ACC112 (cell line): Measurements from ENCODE around the gene FCRL2.

Source experiments
- H2AFZ ChIP-seq: fragments of 200-600 bp; sonication (generic); one replicate; pipeline ENCODE4 v1.6.0; 2017; ENCODE audit warnings: antibody characterized with exemption, low read length; ENCODE audit not compliant: unreplicated experiment
- H3K27ac ChIP-seq: fragments of 200-600 bp; sonication (generic); 2 replicates; pipeline ENCODE4 v1.5.1; 2014; ENCODE audit warnings: low read depth, mild to moderate bottlenecking, antibody characterized with exemption, low read length, moderate library complexity
- H3K27me3 ChIP-seq: fragments of 200-600 bp; sonication (generic); 2 replicates; pipeline ENCODE4 v1.6.1; 2014; ENCODE audit warnings: mild to moderate bottlenecking, antibody characterized with exemption, low read length, moderate library complexity, mixed read lengths; ENCODE audit not compliant: insufficient read depth
- H3K36me3 ChIP-seq: fragments of 200-600 bp; sonication (generic); 2 replicates; pipeline ENCODE4 v1.6.1; 2016; ENCODE audit warnings: mild to moderate bottlenecking, antibody characterized with exemption, low read length, moderate library complexity, mixed read lengths; ENCODE audit not compliant: insufficient read depth
- H3K4me1 ChIP-seq: fragments of 200-600 bp; sonication (generic); one replicate; pipeline ENCODE4 v1.6.1; 2016; ENCODE audit warnings: low read length, mixed read lengths; ENCODE audit not compliant: insufficient read depth, unreplicated experiment, control insufficient read depth
- H3K4me3 ChIP-seq: fragments of 200-600 bp; sonication (generic); 2 replicates; pipeline ENCODE4 v1.5.1; 2014; ENCODE audit warnings: mild to moderate bottlenecking, low read depth, low read length
- H3K79me2 ChIP-seq: fragments of 200-600 bp; sonication (generic); one replicate; pipeline ENCODE4 v1.6.0; 2016; ENCODE audit warnings: low read length; ENCODE audit not compliant: control insufficient read depth, unreplicated experiment, insufficient read depth

The FCRL2 gene

GRCh38 chr1:157711802-157712201, 65.1 kb downstream of the FCRL2 start:
- Histone ChIP-seq H3K79me2 (no peaks in the 10 kb centered on the region), H3K4me1 (no peaks in the 10 kb centered on the region), H2AFZ (no peak overlapping the region), H3K4me3 (no peak overlapping the region), H3K27me3 (no peaks in the 10 kb centered on the region), H3K27ac (no peak overlapping the region), H3K36me3 (no peaks in the 10 kb centered on the region)

GRCh38 chr1:157704878-157705277, 72.1 kb downstream of the FCRL2 start:
- Histone ChIP-seq H3K36me3 (no peaks in the 10 kb centered on the region), H3K79me2 (no peaks in the 10 kb centered on the region), H3K27ac (no peak overlapping the region), H2AFZ (no peak overlapping the region), H3K4me1 (no peaks in the 10 kb centered on the region), H3K27me3 (peaks cover 10% of the 10 kb centered on the region), H3K4me3 (no peak overlapping the region)

- no peak overlapping the region for H3K4me3 ChIP-seq
- no peaks in the 10 kb centered on the region for H3K36me3 ChIP-seq
- H3K4me1 ChIP-seq = no peaks in the 10 kb centered on the region
- no peak overlapping the region for H2AFZ ChIP-seq
- H3K27me3 ChIP-seq = peaks cover 16% of the 10 kb centered on the region
- H3K27ac ChIP-seq = no peak overlapping the region
- no peaks in the 10 kb centered on the region for H3K79me2 ChIP-seq
These were observed 73.0 kb downstream of the FCRL2 start for GRCh38 chr1:157703981-157704380.

GRCh38 chr1:157702308-157702825, 74.6 kb downstream of the FCRL2 start:
- H2AFZ ChIP-seq = no peak overlapping the region
- H3K79me2 ChIP-seq = no peaks in the 10 kb centered on the region
- peaks cover 16% of the 10 kb centered on the region for H3K27me3 ChIP-seq
- H3K27ac ChIP-seq = no peak overlapping the region
- no peaks in the 10 kb centered on the region for H3K4me1 ChIP-seq
- H3K4me3 ChIP-seq = no peak overlapping the region
- H3K36me3 ChIP-seq = no peaks in the 10 kb centered on the region

GRCh38 chr1:157700732-157701131, 76.2 kb downstream of the FCRL2 start, which contains the start of gene FCRL3:
Gene FCRL3 (minus strand): TSS chr1:157700769. CDS start chr1:157700489, 280 bp downstream.
- Histone ChIP-seq H3K27ac (no peak within 1 kb of the TSS), H3K27me3 (peaks cover 16% of the 10 kb centered on the region), H3K4me1 (no peaks in the 10 kb centered on the region), H3K4me3 (no peak within 1 kb of the TSS), H3K36me3 (no peaks in the 10 kb centered on the region), H3K79me2 (no peaks in the 10 kb centered on the region), H2AFZ (no peak within 1 kb of the TSS)

GRCh38 chr1:157700305-157700704, 76.6 kb downstream of the FCRL2 start:
- Histone ChIP-seq H3K36me3 (no peaks in the 10 kb centered on the region), H3K27ac (no peak overlapping the region), H2AFZ (no peak overlapping the region), H3K4me3 (no peak overlapping the region), H3K27me3 (peaks cover 16% of the 10 kb centered on the region), H3K4me1 (no peaks in the 10 kb centered on the region), H3K79me2 (no peaks in the 10 kb centered on the region)

GRCh38 chr1:157697781-157698569, 79.0 kb downstream of the FCRL2 start:
- no peaks in the 10 kb centered on the region for H3K79me2 ChIP-seq
- no peaks in the 10 kb centered on the region for H3K4me1 ChIP-seq
- H3K36me3 ChIP-seq = no peaks in the 10 kb centered on the region
- H3K4me3 ChIP-seq = no peak overlapping the region
- peaks cover 16% of the 10 kb centered on the region for H3K27me3 ChIP-seq
- no peak overlapping the region for H3K27ac ChIP-seq
- H2AFZ ChIP-seq = no peak overlapping the region

GRCh38 chr1:157696966-157697628, 79.8 kb downstream of the FCRL2 start:
- H3K36me3 ChIP-seq = no peaks in the 10 kb centered on the region
- no peak overlapping the region for H3K27ac ChIP-seq
- no peaks in the 10 kb centered on the region for H3K4me1 ChIP-seq
- H2AFZ ChIP-seq = no peak overlapping the region
- no peak overlapping the region for H3K4me3 ChIP-seq
- H3K79me2 ChIP-seq = no peaks in the 10 kb centered on the region
- H3K27me3 ChIP-seq = peaks cover 16% of the 10 kb centered on the region
